Measurements from ENCODE around the gene STAT6.

Gene STAT6

GRCh38 chr12:57047981-57048380 is 63.2 kb downstream of the STAT6 start:
- no peak for DNase-seq (ENCODE audit: low read depth)

- no peak for DNase-seq (ENCODE audit: low read depth)
Measured at GRCh38 chr12:57046947-57047890, 63.9 kb downstream of the STAT6 start.

- no peak for DNase-seq (ENCODE audit: low read depth)
Measured at GRCh38 chr12:57046086-57046791, 64.9 kb downstream of the STAT6 start.

Data from non-pigmented ciliary epithelial cell (primary cell).